Natural killer cell (primary cell): ENCODE data around the gene RAB40A. TPM values are rescaled to one million over a fixed set of nuclear protein-coding genes. Genes with fewer than 3 reads are reported as not detected.

Source experiments
- ATAC-seq, 3 donors: fragments of 150-1000 bp in 2 of 3; fragments of 200-7000 bp in 1 of 3; cut with Tn5 transposase; 1 replicate in 1 of 3; 2 replicates in 2 of 3; pipeline ENCODE4 v1.10.0; 2021; ENCODE audit warnings: mild to moderate bottlenecking in 2 of 3, moderate library complexity in 2 of 3
- DNase-seq, 2 donors: peaks; one replicate each; pipeline versions ENCODE4 v3.0.0 to v3.0.0-alpha.2; 2013 to 2021; ENCODE audit warnings: mixed read lengths in 1 of 2
- H3K27ac ChIP-seq: one replicate; pipeline ENCODE4 v1.5.1; 2013; ENCODE audit warnings: mild to moderate bottlenecking, low read length
- H3K27me3 ChIP-seq: one replicate; pipeline ENCODE4 v1.6.1; 2013; ENCODE audit warnings: low read length; ENCODE audit not compliant: control insufficient read depth, insufficient read depth
- H3K36me3 ChIP-seq: one replicate; pipeline ENCODE4 v1.6.1; 2013; ENCODE audit warnings: low read length; ENCODE audit not compliant: control insufficient read depth, insufficient read depth
- H3K4me1 ChIP-seq: one replicate; pipeline ENCODE4 v1.6.1; 2013; ENCODE audit warnings: low read length; ENCODE audit not compliant: control insufficient read depth, insufficient read depth
- H3K4me3 ChIP-seq: one replicate; pipeline ENCODE4 v1.5.1; 2013; ENCODE audit warnings: low read length
- H3K9me3 ChIP-seq: one replicate; pipeline ENCODE4 v1.6.1; 2013; ENCODE audit warnings: low read length; ENCODE audit not compliant: control insufficient read depth, insufficient read depth
- H3K27ac Mint-ChIP-seq, 2 donors: one replicate each; pipeline ENCODE4 v1.8.0; 2022; ENCODE audit warnings: mild to moderate bottlenecking in 2 of 2, mixed read lengths in 2 of 2, moderate library complexity in 1 of 2
- H3K27me3 Mint-ChIP-seq, 2 donors: one replicate each; pipeline ENCODE4 v1.8.0; 2022; ENCODE audit warnings: low read depth in 2 of 2, mixed read lengths in 2 of 2
- H3K36me3 Mint-ChIP-seq: one replicate; pipeline ENCODE4 v1.8.0; 2022; ENCODE audit warnings: mixed read lengths
- H3K4me1 Mint-ChIP-seq, 2 donors: one replicate each; pipeline ENCODE4 v1.8.0; 2022; ENCODE audit warnings: mixed read lengths in 2 of 2
- H3K4me3 Mint-ChIP-seq: one replicate; pipeline ENCODE4 v1.8.0; 2022; ENCODE audit warnings: mild to moderate bottlenecking, moderate library complexity, mixed read lengths
- H3K9me3 Mint-ChIP-seq, 2 donors: one replicate each; pipeline ENCODE4 v1.8.0; 2022; ENCODE audit warnings: mixed read lengths in 2 of 2
- WGBS: methylation state at CpG from one replicate; pipeline ENCODE4 v1.1.7; 2013; ENCODE audit warnings: missing lambda C conversion rate; ENCODE audit not compliant: insufficient coverage; 5-methylcytosine and 5-hydroxymethylcytosine counted together
- intact Hi-C: fragments of 100-400 bp; cut with micrococcal nuclease; formaldehyde crosslinking; loops from one replicate; pipeline ENCODE4 v1.14.2; 2022
- total RNA-seq, 4 donors: library from RNA; stranded (reverse); fragments of 120-200 nt in 1 of 4; gene quantifications; one replicate each; pipeline versions ENCODE4 v1.2.3 to v1.2.4, GENCODE V29; 2013 to 2022
- TF ChIP-seq, protein P1 (sequence below): fragments of 200-600 bp; IDR thresholded peaks from one replicate; pipeline ENCODE4 v1.8.0; 2022; ENCODE audit warnings: antibody characterized with exemption

RAB40A gene
- total RNA-seq, 3 donors from 2014 or later (not counting 1 experiment from before 2014, with no cell fraction given) = not detected

DNA sequence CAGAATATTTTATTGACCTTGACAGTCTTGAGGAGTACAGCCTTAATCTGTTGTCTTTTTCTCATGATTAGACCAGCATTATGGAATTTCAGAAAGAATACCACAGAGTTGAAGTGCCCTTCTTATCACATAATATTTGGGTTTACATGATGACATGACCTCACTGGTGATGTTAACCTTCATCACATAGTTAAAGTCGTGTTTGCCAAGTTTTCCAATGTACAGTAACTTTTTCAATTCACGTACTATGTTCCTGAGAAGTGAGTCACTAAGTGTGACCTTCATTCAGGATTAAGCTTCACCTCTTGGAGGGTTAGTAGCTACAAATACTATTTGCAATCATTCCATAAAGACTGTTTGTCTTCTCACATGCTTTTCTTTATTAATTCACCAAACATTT lies 52.1 kb downstream of the RAB40A start:
- Mint-ChIP-seq H3K27me3 (peaks cover 10 to 31% of the 10 kb centered on the region in 2 donors), H3K4me1 (peaks cover 5 to 7% of the 10 kb centered on the region in 2 donors)

DNA sequence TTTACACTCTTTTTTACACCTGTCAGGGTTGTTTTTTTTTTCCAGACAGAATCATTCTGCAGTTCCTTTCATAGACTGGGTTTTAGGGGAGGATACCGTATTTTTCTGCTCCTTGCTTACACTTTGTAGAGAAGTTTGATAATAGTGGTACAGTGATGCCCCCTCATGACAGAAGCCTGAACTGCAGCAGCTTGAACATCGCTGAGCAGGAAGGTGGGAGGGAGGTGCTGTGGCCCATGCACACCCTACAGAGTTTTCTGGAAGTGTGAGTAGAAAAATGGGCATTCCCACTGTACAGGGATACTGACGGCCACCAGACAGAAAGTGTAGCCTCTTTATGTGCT lies 54.5 kb downstream of the RAB40A start:
- Mint-ChIP-seq H3K36me3 (no peaks in the 10 kb centered on the region), H3K27me3 (peaks cover 12 to 36% of the 10 kb centered on the region in 2 donors), H3K27ac (peak overlapping the region in 1 of 2 donors; percentile 58), H3K4me3 (peak overlapping the region; percentile 84), H3K9me3 (no peaks in the 10 kb centered on the region), H3K4me1 (peaks cover 5 to 7% of the 10 kb centered on the region in 2 donors)
- Histone ChIP-seq H3K27ac (no peak overlapping the region), H3K9me3 (no peaks in the 10 kb centered on the region), H3K4me1 (peaks cover 6% of the 10 kb centered on the region), H3K36me3 (no peaks in the 10 kb centered on the region), H3K4me3 (peak overlapping the region; percentile 31), H3K27me3 (no peaks in the 10 kb centered on the region)
- WGBS = 4% methylated on average over 2 of the region's 3 CpGs
- DNase-seq (peak; percentile 49 to 86), ATAC-seq (peak; percentile 83 to 96 (median 92))
- TF ChIP-seq, protein P1, sequence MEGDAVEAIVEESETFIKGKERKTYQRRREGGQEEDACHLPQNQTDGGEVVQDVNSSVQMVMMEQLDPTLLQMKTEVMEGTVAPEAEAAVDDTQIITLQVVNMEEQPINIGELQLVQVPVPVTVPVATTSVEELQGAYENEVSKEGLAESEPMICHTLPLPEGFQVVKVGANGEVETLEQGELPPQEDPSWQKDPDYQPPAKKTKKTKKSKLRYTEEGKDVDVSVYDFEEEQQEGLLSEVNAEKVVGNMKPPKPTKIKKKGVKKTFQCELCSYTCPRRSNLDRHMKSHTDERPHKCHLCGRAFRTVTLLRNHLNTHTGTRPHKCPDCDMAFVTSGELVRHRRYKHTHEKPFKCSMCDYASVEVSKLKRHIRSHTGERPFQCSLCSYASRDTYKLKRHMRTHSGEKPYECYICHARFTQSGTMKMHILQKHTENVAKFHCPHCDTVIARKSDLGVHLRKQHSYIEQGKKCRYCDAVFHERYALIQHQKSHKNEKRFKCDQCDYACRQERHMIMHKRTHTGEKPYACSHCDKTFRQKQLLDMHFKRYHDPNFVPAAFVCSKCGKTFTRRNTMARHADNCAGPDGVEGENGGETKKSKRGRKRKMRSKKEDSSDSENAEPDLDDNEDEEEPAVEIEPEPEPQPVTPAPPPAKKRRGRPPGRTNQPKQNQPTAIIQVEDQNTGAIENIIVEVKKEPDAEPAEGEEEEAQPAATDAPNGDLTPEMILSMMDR = peak; percentile 46
- intact Hi-C loops = loop anchor here (1.0 to 5.0 kb wide), 2 partner anchors 121 to 512 kb away; no protein-coding TSS in a partner anchor

More for the DNA sequence above, 52.1 kb downstream of the RAB40A start:
- no peaks in the 10 kb centered on the region for H3K9me3 ChIP-seq
- no peaks in the 10 kb centered on the region for H3K27me3 ChIP-seq
- no peaks in the 10 kb centered on the region for H3K9me3 Mint-ChIP-seq
- no peak overlapping the region for H3K4me3 ChIP-seq
- TF ChIP-seq, protein P1 = no peak
- intact Hi-C loops = no loop called here
- no peak overlapping the region for H3K27ac ChIP-seq
- H3K4me1 ChIP-seq = peaks cover 6% of the 10 kb centered on the region
- H3K36me3 ChIP-seq = no peaks in the 10 kb centered on the region
- no peaks in the 10 kb centered on the region for H3K36me3 Mint-ChIP-seq
- ATAC-seq (no peak), DNase-seq (no peak)
- no peak overlapping the region for H3K4me3 Mint-ChIP-seq
- WGBS = 100% methylated on average over 1 of the region's 2 CpGs
- H3K27ac Mint-ChIP-seq = no peak overlapping the region

DNA sequence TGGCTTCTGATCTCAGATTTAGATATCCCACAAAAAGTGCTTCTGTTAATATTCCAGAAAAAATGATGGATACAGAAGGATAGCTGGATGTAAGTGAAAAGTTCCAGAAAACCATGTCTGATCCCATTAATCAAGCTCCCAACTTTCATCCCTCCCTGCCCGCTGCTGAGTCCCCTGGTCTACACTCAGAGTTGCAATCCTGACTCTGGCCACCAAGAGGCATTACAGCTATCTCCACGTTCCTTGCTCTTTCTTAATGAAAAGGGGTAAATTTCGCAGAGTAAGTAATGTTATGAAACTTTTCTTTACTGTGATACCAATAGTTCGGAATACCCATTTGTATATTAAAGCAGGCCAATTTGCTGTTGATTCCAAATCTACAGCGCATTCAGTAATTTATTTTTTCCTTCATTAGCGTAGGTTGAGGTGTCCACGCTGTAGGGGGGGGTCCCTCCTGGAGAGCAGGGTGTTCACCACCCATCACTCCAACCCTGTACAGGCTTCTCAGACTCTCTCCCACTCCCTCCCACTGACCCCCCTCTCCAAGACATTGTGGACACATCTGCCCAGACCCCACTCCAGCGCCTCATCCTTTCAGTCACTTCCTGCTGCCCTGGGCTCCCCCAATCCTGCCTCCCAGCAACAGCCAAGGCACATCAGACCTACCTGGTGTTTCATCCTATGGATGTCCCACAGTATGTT lies 55.1 kb downstream of the RAB40A start:
- H3K36me3 Mint-ChIP-seq = no peaks in the 10 kb centered on the region
- peak; percentile 32 to 68 (median 62) for ATAC-seq
- Histone ChIP-seq H3K27me3 (no peaks in the 10 kb centered on the region), H3K27ac (no peak overlapping the region), H3K36me3 (no peaks in the 10 kb centered on the region), H3K9me3 (no peaks in the 10 kb centered on the region), H3K4me1 (peaks cover 6% of the 10 kb centered on the region), H3K4me3 (peak overlapping the region; percentile 31)
- peaks cover 5 to 7% of the 10 kb centered on the region in 2 donors for H3K4me1 Mint-ChIP-seq
- TF ChIP-seq, protein P1 = no peak
- no peaks in the 10 kb centered on the region for H3K9me3 Mint-ChIP-seq
- H3K27ac Mint-ChIP-seq = peak overlapping the region in 1 of 2 donors; percentile 58
- peak in 1 of 2 donors; percentile 63 for DNase-seq
- H3K27me3 Mint-ChIP-seq = peaks cover 12 to 33% of the 10 kb centered on the region in 2 donors
- intact Hi-C loops = loop anchor here (1.0 to 5.0 kb wide), 2 partner anchors 121 to 512 kb away; no protein-coding TSS in a partner anchor
- peak overlapping the region; percentile 84 for H3K4me3 Mint-ChIP-seq
- 10% methylated on average over 2 of the region's 8 CpGs for WGBS
